Limb (tissue), 2 donors: Measurements from ENCODE around the gene BAHCC1.
A peak's percentile ranks its signal among the peaks of the same experiment; 100 is the strongest.
"Not testable (repeated sequence)": the region's sequence is repeated elsewhere in the genome, so short reads cannot be mapped to it uniquely, and the experiment has no call there.

Experiments used
- DNase-seq, 2 donors: peaks; one replicate each; pipeline ENCODE4 v3.0.0-alpha.2; 2016; ENCODE audit errors: extremely low spot score in 2 of 2

The BAHCC1 gene

GRCh38 chr17:81394921-81395599 is at the start of gene BAHCC1:
Gene BAHCC1 (plus strand): TSS chr17:81395457. CDS start chr17:81399740, 4,283 bp downstream.
- peak; percentile 100 for DNase-seq

DNA sequence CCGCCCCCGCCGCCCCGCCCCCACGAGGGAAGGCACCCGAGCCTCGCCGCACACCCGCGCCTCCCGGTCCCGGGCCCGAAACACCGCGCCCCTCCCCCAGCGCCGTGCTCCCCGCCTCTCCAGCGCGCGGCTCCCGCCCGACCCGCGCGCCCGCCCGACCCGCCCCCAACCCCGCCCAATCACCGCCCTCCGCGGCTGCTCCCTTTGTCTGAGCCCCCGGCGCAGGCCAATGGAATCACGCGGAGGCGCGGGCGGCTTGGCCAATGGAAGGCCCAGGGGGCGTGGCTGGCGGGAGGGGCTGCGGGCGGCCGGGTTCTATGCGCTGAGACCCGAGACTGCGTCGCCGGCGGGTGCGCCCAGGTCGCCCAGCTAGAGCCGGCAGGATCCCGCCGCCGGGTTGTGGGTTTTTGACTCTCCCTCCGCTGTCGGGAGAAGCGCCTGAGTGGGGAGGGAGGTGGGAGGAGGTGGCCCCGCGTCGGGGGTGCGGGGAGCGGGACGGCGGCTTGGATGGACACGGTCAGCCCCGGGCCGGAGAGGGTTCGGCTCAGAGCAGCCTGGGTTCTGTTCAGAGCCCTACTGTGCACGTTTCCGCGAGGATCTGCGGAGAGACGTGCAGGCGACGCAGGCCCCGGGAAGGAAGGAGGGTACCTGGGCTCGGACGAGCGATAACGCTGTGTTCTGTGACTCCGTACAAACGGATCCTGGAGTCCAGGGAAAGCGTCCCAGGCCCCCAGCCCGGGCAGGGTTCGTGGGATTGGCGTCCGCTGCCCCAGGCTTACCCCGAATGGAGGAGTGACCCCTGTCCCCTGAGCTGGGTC is 49.0 kb upstream of the BAHCC1 start:
- peak; percentile 96 to 99 for DNase-seq

DNA sequence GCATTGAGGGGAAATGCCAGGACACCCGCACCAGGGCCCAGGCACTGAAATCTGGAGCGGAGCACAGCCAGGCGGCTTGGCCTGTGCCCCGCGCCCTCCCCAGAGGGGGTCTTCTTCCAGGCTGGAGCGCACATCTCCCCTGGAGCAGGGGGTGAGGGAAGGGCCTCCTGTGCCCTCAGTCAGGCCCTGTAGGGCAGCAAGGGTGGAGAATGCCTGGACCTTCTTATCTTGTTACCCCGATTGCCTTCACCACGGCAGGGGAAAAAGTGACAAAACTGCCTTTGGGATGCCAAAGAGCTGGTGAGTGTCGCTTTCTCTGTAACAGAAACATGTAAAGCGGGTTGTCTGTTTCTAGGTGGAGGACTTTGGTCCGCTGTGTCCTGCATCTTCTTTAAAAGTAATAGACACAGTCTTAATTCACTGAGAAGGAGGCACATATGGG is 48.3 kb upstream of the BAHCC1 start:
- DNase-seq, result no peak

- DNase-seq, result no peak
These were observed 47.8 kb upstream of the BAHCC1 start for GRCh38 chr17:81347437-81347836.

- DNase-seq, result peak in 1 of 2 donors; percentile 23
These were observed 46.9 kb upstream of the BAHCC1 start for GRCh38 chr17:81348097-81349055.

- DNase-seq, result peak in 1 of 2 donors; percentile 57
These were observed 45.6 kb upstream of the BAHCC1 start for GRCh38 chr17:81349397-81350319.

- no peak for DNase-seq
These were observed 44.9 kb upstream of the BAHCC1 start for GRCh38 chr17:81350320-81350890.

GRCh38 chr17:81351329-81352052 is 43.8 kb upstream of the BAHCC1 start:
- not testable (repeated sequence) for DNase-seq

DNA sequence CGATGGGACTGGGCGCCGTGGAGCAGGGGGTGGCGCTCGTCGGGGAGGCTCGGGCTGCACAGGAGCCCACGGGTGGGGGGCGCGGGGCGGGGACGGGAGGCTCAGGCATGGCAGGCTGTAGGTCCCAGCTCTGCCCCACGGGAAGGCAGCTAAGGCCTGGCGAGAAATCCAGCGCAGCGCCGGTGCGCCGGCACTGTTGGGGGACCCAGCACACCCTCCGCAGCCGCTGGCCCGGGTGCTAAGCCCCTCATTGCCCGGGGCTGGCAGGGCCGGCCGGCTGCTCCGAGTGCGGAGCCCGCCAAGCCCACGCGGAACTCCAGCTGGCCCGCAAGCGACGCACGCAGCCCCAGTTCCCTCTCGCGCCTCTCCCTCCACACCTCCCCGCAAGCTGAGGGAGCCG is 43.2 kb upstream of the BAHCC1 start:
- DNase-seq, result not testable (repeated sequence)

GRCh38 chr17:81354252-81354953 is 40.9 kb upstream of the BAHCC1 start:
- no peak for DNase-seq

DNA sequence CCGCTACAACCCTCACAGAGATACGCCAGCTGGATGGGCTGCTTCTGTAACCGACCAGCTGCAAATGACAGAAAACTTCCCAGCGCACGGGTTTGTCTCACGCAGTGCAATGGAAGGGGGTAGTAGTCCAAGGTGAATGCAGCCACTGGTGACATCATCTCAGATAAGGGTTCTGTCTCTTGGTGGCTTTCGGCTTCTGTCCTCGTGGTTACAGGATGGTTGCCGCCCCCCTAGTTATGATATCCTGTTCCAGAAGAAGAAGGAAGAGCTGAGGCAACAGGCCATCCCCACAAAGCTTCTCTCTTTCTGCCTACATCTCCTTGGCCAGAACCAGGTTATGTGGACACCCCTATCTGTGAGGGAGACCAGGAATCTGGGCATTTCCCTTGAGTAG is 40.3 kb upstream of the BAHCC1 start:
- no peak for DNase-seq

DNA sequence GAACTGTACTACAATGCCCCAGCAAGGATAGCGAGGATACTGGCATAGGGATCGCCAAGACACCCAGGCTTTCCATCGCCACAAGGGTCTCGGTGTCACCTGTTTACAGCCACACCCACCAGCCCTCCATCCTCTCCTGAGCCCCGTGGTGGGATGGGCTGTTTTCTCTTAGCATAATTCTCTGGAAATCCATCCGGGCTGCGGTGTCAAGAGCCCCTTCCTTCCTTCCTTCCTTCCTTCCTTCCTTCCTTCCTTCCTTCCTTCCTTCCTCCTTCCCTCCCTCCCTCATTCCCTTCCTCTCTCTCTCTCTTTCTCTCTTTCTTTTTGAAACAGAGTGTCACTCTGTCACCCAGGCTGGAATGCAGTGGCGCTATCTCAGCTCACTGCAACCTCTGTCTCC is 36.0 kb upstream of the BAHCC1 start:
- DNase-seq, result no peak

DNA sequence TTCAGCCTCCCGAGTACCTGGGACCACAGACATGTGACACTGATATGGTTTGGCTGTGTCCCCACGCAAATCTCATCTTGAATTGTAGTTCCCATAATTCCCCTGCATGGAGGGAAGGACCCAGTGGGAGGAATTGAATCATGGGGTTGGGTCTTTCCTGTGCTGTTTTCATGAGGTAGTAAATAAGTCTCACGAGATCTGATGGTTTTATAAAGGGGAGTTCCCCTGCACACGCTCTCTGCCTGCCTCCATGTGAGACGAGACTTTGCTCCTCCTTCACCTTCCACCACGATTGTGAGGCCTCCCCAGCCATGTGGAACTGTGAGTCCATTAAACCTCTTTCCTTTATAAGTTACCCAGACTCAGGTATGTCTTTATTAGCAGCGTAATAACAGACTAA is 33.3 kb upstream of the BAHCC1 start:
- DNase-seq, result not testable (repeated sequence)

DNA sequence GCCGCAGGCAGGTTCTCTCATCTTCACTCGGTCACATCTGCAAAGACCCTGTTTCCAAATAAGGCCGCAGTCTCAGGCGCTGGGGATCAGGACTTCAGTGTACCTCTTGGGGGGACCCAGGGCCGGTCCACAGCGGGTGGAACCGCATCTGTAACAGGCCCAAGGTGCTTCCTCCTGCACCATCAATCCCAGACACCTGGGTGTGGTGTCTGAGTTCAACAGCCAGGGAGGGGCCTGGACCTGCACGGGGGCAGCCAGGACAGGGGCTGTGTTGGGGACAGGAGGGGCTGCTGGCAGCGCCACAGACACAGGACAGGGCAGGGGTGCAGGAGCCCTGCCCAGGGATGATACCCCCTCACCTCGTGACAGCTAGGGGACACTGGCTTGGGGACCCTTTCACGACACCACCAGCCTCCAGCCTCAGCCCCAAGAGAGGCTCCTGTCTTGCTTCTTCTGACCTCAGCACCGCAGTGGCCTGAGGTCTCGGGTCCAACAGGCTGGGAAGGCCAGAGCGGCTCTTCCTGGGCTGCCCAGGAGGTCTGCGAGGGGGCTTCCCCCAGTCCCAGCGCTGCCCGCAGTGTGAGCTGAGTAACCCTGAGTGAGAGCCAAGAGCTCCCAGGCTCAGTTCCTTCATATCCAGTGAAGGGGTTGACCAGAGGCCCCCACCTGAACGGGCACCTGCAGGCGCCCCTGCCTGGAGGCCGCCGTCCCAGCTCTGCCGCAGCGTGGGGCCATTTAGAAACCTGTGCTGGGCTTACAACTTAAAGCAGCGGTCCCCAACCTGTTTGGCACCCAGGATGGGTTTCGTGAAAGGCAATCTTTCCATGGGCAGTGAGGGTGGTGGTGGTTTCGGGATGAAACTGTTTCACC is 30.7 kb upstream of the BAHCC1 start:
- no peak for DNase-seq

DNA sequence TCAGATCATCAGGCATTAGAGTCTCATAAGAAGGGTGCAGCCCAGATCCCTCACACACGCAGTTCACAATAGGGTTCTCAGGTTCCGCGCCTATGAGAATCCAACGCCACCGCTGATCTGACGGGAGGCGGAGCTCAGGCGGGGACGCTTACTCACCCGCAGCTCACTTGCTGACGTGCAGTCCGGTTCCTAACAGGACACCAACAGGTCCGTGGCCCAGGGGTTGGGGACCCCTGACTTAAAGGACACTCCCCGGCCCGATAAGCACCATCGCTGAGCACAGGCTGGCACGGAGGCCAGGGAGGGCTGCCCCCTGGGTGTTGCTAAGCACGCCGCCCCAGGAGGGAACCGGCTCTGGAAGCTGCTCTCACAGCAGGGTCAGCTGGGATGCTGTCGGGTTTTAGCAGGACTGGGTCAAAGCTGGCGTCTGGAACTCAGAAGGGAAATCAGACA is 30.1 kb upstream of the BAHCC1 start:
- DNase-seq, result peak in 1 of 2 donors; percentile 52

DNA sequence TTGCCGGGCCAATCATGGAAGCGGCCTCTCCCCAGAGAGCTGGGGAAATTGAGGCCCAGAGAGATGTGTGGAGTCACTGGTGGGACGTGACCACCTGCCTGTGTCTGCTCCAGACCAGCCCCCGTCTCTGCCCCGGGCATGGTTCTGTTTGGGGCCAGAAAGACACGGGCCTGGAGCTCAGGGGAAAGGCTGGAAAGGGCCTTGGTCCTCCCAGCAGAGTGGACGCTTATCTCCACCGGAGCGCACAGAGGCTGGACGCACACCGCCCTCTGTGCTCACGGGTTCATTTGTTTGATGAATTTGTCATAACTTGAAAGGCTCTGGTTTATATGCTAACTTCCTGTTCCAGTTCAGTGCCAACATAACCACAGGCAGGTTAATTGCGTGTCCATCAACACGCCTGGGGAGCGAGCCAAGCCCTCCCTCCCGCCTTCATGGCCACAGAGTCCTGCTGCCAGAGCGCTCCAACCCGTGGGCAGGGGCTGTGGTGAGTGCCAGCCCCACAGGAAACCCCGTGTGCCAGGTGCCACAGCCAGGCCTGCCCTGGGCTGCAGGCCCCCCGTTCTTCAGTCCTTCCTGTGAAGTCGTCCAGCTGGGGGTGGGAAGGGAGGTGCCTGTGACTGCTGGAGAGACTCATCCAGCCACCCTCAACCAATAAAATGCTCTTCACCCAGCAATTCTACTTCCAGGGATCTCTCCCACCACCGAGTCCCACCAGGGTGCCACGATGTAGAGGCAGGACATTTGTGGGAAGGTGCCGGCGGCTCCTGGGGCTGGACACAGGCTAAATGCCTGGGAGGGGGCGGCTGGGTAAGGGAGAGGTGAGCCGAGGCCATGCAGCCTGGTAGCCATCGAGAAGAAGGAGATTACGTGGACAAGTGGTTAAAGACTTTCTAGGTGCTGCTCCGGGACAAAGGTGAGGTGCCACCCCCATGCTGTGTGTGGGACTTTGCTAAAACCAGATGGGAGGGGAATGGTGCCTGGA is 29.4 kb upstream of the BAHCC1 start:
- DNase-seq, result peak in 1 of 2 donors; percentile 60

DNA sequence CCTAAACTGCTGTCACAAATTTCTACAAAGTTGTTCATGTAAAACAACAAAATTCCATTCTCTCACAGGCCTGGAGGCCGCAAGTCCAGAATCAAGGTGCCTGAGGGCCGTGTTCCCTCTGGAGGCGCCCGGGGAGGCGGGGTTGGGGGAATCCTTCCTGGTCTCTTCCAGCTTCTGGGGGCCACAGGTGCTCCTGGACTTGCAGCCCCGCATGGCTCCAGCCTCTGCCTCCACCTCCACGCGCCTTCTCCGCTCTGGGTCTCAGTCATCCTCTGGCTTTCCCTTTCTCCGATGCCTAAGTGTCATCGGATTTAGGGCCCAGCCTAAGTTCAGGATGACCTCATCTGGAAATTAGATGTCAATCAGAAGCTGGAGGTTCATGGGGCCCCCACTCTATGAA is 28.6 kb upstream of the BAHCC1 start:
- no peak for DNase-seq
